Measurements from ENCODE around the gene PARD6B.

- no peak for TF ChIP-seq CTCF (IDR thresholded peaks at IDR 0.05)
- TF ChIP-seq POLR2A (IDR thresholded peaks at IDR 0.05) = no peak
- TF ChIP-seq EP300 (IDR thresholded peaks at IDR 0.05) = no peak
- no peak for TF ChIP-seq POLR2AphosphoS5 (IDR thresholded peaks at IDR 0.05)
Observed at GRCh38 chr20:50711113-50711825, 20.1 kb upstream of the PARD6B start.

Data from sigmoid colon (tissue), 4 donors.